AG09319 (cell line): Measurements from ENCODE around the gene ACTG1.

Experiments used
- DNase-seq: peaks from one replicate; pipeline ENCODE4 v3.0.0-alpha.2; 2010; ENCODE audit warnings: low read depth; ENCODE audit errors: extremely low read depth
- CTCF ChIP-seq: IDR thresholded peaks from 2 replicates; pipeline ENCODE4 v1.5.1; 2011; ENCODE audit warnings: low read depth, mild to moderate bottlenecking, inconsistent platforms, low read length, moderate library complexity

The ACTG1 gene

GRCh38 chr17:81494626-81495377, 17.8 kb downstream of the ACTG1 start:
- TF ChIP-seq CTCF: no peak
- no peak for DNase-seq

- no peak for TF ChIP-seq CTCF
- no peak for DNase-seq
Observed at GRCh38 chr17:81493198-81494038, 19.2 kb downstream of the ACTG1 start.

- no peak for DNase-seq
- no peak for TF ChIP-seq CTCF
Observed at GRCh38 chr17:81492706-81493105, 19.9 kb downstream of the ACTG1 start.

GRCh38 chr17:81492202-81492601, 20.4 kb downstream of the ACTG1 start:
- no peak for DNase-seq
- no peak for TF ChIP-seq CTCF

GRCh38 chr17:81491761-81492160, 20.8 kb downstream of the ACTG1 start:
- no peak for DNase-seq

GRCh38 chr17:81491181-81491581, 21.4 kb downstream of the ACTG1 start:
- no peak for DNase-seq
- TF ChIP-seq CTCF: no peak

More at GRCh38 chr17:81491761-81492160, 20.8 kb downstream of the ACTG1 start:
- TF ChIP-seq CTCF: no peak
